Muscle layer of colon (tissue), 2 donors: ENCODE results near the gene TLCD3B.
"Not testable (repeated sequence)": the region's sequence is repeated elsewhere in the genome, so short reads cannot be mapped to it uniquely, and the experiment has no call there.

ENCODE experiments used
- H3K27ac ChIP-seq: one replicate; pipeline ENCODE4 v1.7.0; 2013; ENCODE audit warnings: low read depth, mild to moderate bottlenecking, low read length, moderate library complexity
- H3K27me3 ChIP-seq, 2 donors: one replicate each; pipeline ENCODE4 v1.7.0; 2013; ENCODE audit warnings: low read length in 2 of 2, mild to moderate bottlenecking in 2 of 2; ENCODE audit not compliant: insufficient read depth in 2 of 2, control insufficient read depth in 1 of 2
- H3K36me3 ChIP-seq: one replicate; pipeline ENCODE4 v1.7.0; 2013; ENCODE audit warnings: mild to moderate bottlenecking, low read length; ENCODE audit not compliant: insufficient read depth
- H3K4me1 ChIP-seq: one replicate; pipeline ENCODE4 v1.7.0; 2013; ENCODE audit warnings: mild to moderate bottlenecking, low read length; ENCODE audit not compliant: insufficient read depth
- H3K4me3 ChIP-seq, 2 donors: one replicate each; pipeline ENCODE4 v1.7.0; 2013; ENCODE audit warnings: low read length in 2 of 2, low read depth in 1 of 2, mild to moderate bottlenecking in 1 of 2, moderate library complexity in 1 of 2
- H3K9ac ChIP-seq: one replicate; pipeline ENCODE4 v1.7.0; 2013; ENCODE audit warnings: low read length
- H3K9me3 ChIP-seq: one replicate; pipeline ENCODE4 v1.7.0; 2013; ENCODE audit warnings: mild to moderate bottlenecking, low read length
- donor health status: abdominal sarcoma.
- donor health status: Adenocarcinoma of cecum.

Gene TLCD3B

GRCh38 chr16:30054959-30055553, 24.0 kb upstream of the TLCD3B start:
- Histone ChIP-seq H3K36me3 (no peaks in the 10 kb centered on the region), H3K27me3 (no peaks in the 10 kb centered on the region), H3K9me3 (no peaks in the 10 kb centered on the region), H3K27ac (no peak overlapping the region), H3K4me1 (peaks cover 7% of the 10 kb centered on the region), H3K9ac (no peak overlapping the region), H3K4me3 (no peak overlapping the region)

GRCh38 chr16:30054451-30054850, 23.4 kb upstream of the TLCD3B start:
- no peaks in the 10 kb centered on the region for H3K36me3 ChIP-seq
- peaks cover 7% of the 10 kb centered on the region for H3K4me1 ChIP-seq
- no peak overlapping the region for H3K4me3 ChIP-seq
- H3K27ac ChIP-seq: no peak overlapping the region
- no peak overlapping the region for H3K9ac ChIP-seq
- no peaks in the 10 kb centered on the region for H3K9me3 ChIP-seq
- no peaks in the 10 kb centered on the region for H3K27me3 ChIP-seq

GRCh38 chr16:30053376-30054015, 22.4 kb upstream of the TLCD3B start:
- no peaks in the 10 kb centered on the region for H3K36me3 ChIP-seq
- H3K9me3 ChIP-seq: no peaks in the 10 kb centered on the region
- H3K27ac ChIP-seq: peak overlapping the region; percentile 27
- peak overlapping the region; percentile 28 for H3K9ac ChIP-seq
- peak overlapping the region; percentile 75 to 79 for H3K4me3 ChIP-seq
- peaks cover 7% of the 10 kb centered on the region for H3K4me1 ChIP-seq
- no peaks in the 10 kb centered on the region for H3K27me3 ChIP-seq

GRCh38 chr16:30052671-30053372, 21.8 kb upstream of the TLCD3B start:
- Histone ChIP-seq H3K27ac (peak overlapping the region; percentile 27), H3K4me1 (peaks cover 7% of the 10 kb centered on the region), H3K36me3 (no peaks in the 10 kb centered on the region), H3K9ac (peak overlapping the region; percentile 28), H3K9me3 (no peaks in the 10 kb centered on the region), H3K27me3 (no peaks in the 10 kb centered on the region), H3K4me3 (peak overlapping the region; percentile 75 to 79)

- Histone ChIP-seq H3K27ac (no peak overlapping the region), H3K9me3 (no peaks in the 10 kb centered on the region), H3K4me3 (no peak overlapping the region), H3K9ac (no peak overlapping the region), H3K27me3 (no peaks in the 10 kb centered on the region), H3K36me3 (no peaks in the 10 kb centered on the region), H3K4me1 (peaks cover 7% of the 10 kb centered on the region)
Observed at GRCh38 chr16:30051518-30051917, 20.4 kb upstream of the TLCD3B start.

- Histone ChIP-seq H3K9me3 (no peaks in the 10 kb centered on the region), H3K9ac (no peak overlapping the region), H3K4me1 (peaks cover 7% of the 10 kb centered on the region), H3K36me3 (no peaks in the 10 kb centered on the region), H3K27me3 (no peaks in the 10 kb centered on the region), H3K4me3 (no peak overlapping the region), H3K27ac (no peak overlapping the region)
Observed at GRCh38 chr16:30049871-30050270, 18.8 kb upstream of the TLCD3B start.

- no peaks in the 10 kb centered on the region for H3K27me3 ChIP-seq
- H3K27ac ChIP-seq: no peak overlapping the region
- no peaks in the 10 kb centered on the region for H3K4me1 ChIP-seq
- H3K9ac ChIP-seq: no peak overlapping the region
- no peak overlapping the region for H3K4me3 ChIP-seq
- no peaks in the 10 kb centered on the region for H3K9me3 ChIP-seq
- no peaks in the 10 kb centered on the region for H3K36me3 ChIP-seq
Observed at GRCh38 chr16:30046588-30046987, 15.5 kb upstream of the TLCD3B start.

- Histone ChIP-seq H3K27me3 (no peaks in the 10 kb centered on the region), H3K9me3 (no peaks in the 10 kb centered on the region), H3K36me3 (no peaks in the 10 kb centered on the region), H3K4me1 (no peaks in the 10 kb centered on the region), H3K4me3 (no peak overlapping the region), H3K27ac (no peak overlapping the region), H3K9ac (no peak overlapping the region)
Observed at GRCh38 chr16:30046178-30046577, 15.1 kb upstream of the TLCD3B start.

- Histone ChIP-seq H3K27me3 (no peaks in the 10 kb centered on the region), H3K9ac (no peak overlapping the region), H3K4me1 (no peaks in the 10 kb centered on the region), H3K36me3 (no peaks in the 10 kb centered on the region), H3K4me3 (no peak overlapping the region), H3K9me3 (no peaks in the 10 kb centered on the region), H3K27ac (no peak overlapping the region)
Observed at GRCh38 chr16:30041841-30042240, 10.8 kb upstream of the TLCD3B start.

- not testable (repeated sequence) for H3K4me1 ChIP-seq, H3K36me3 ChIP-seq, H3K27ac ChIP-seq, H3K27me3 ChIP-seq, H3K4me3 ChIP-seq, H3K9me3 ChIP-seq, H3K9ac ChIP-seq
Observed at GRCh38 chr16:30040690-30041089, 9.6 kb upstream of the TLCD3B start.

GRCh38 chr16:30040221-30040620, 9.2 kb upstream of the TLCD3B start:
- Histone ChIP-seq H3K4me3 (no peak overlapping the region), H3K9ac (no peak overlapping the region), H3K27me3 (peaks cover 0 to 2% of the 10 kb centered on the region in 2 donors), H3K27ac (no peak overlapping the region), H3K4me1 (no peaks in the 10 kb centered on the region), H3K9me3 (no peaks in the 10 kb centered on the region), H3K36me3 (no peaks in the 10 kb centered on the region)
